Effector memory CD8-positive, alpha-beta T cell (primary cell): ENCODE measurements around the gene FOXP4.

ENCODE experiments used
- ATAC-seq: fragments of 150-1000 bp; cut with Tn5 transposase; replicated peaks from 2 replicates; pipeline ENCODE4 v1.10.0; 2021; ENCODE audit warnings: mild to moderate bottlenecking, moderate library complexity
- DNase-seq, 3 experiments: peaks; one replicate each; pipeline ENCODE4 v3.0.0; 2021
- H3K27ac Mint-ChIP-seq, 2 donors: one replicate each; pipeline ENCODE4 v1.8.0; 2022; ENCODE audit warnings: mild to moderate bottlenecking in 2 of 2, mixed read lengths in 2 of 2, moderate library complexity in 2 of 2
- H3K27me3 Mint-ChIP-seq, 2 donors: one replicate each; pipeline ENCODE4 v1.8.0; 2022; ENCODE audit warnings: mixed read lengths in 2 of 2
- H3K36me3 Mint-ChIP-seq: one replicate; pipeline ENCODE4 v1.8.0; 2022; ENCODE audit warnings: mild to moderate bottlenecking, moderate library complexity, mixed read lengths; ENCODE audit not compliant: insufficient read depth
- H3K4me1 Mint-ChIP-seq, 2 donors: one replicate each; pipeline ENCODE4 v1.8.0; 2022; ENCODE audit warnings: low read depth in 2 of 2, mixed read lengths in 2 of 2
- H3K4me3 Mint-ChIP-seq, 2 donors: one replicate each; pipeline ENCODE4 v1.8.0; 2022; ENCODE audit warnings: mild to moderate bottlenecking in 2 of 2, mixed read lengths in 2 of 2, moderate library complexity in 2 of 2
- H3K9me3 Mint-ChIP-seq, 2 donors: one replicate each; pipeline ENCODE4 v1.8.0; 2022; ENCODE audit warnings: mixed read lengths in 2 of 2

The FOXP4 gene

GRCh38 chr6:41558033-41558807 lies 12.0 kb downstream of the FOXP4 start:
- Mint-ChIP-seq H3K27ac (no peak overlapping the region), H3K9me3 (no peaks in the 10 kb centered on the region), H3K36me3 (peaks cover 19% of the 10 kb centered on the region), H3K27me3 (no peaks in the 10 kb centered on the region), H3K4me3 (no peak overlapping the region), H3K4me1 (peaks cover 24 to 25% of the 10 kb centered on the region in 2 donors)
- ATAC-seq (no peak), DNase-seq (no peak)

DNA sequence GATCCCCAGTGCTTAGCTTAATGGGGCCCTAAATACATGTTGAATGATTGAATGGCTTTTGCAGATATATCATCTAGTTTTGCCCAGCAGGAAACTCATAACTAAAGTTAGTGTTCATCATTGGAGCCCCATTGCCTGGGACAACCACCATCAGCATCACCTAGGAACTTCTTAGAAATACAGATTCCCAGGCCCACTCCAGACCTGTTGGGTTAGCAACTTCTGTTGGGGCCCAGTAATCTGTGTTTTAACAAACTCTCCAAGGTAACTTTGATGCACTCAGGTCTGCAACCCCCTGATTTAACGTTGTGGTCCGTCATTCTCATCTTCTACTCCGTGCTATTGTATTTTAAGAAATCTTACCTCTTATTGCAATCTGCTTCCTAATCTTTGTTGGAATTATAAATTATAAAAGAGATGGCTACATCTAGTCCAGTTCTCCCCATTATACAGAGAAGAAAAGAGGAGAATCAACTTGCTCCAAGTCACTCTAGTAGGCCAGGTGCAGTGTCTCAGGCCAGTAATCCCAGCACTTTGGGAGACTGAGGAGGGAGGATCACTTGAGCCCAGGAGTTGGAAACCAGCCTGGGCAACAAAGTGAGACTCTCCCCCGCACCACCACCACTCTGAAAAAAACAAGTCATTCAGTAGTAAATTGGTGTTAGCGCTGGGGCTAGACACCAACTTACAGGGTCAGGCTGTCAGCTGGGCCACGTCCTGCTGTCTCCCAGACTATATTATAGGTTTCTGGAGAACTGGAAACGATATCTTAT lies 13.7 kb downstream of the FOXP4 start:
- peak overlapping the region; percentile 94 for H3K27ac Mint-ChIP-seq
- peaks cover 14% of the 10 kb centered on the region for H3K36me3 Mint-ChIP-seq
- no peak for DNase-seq
- H3K9me3 Mint-ChIP-seq = no peaks in the 10 kb centered on the region
- ATAC-seq = no peak
- no peaks in the 10 kb centered on the region for H3K27me3 Mint-ChIP-seq
- peaks cover 24 to 25% of the 10 kb centered on the region in 2 donors for H3K4me1 Mint-ChIP-seq
- peak overlapping the region; percentile 87 to 92 for H3K4me3 Mint-ChIP-seq

DNA sequence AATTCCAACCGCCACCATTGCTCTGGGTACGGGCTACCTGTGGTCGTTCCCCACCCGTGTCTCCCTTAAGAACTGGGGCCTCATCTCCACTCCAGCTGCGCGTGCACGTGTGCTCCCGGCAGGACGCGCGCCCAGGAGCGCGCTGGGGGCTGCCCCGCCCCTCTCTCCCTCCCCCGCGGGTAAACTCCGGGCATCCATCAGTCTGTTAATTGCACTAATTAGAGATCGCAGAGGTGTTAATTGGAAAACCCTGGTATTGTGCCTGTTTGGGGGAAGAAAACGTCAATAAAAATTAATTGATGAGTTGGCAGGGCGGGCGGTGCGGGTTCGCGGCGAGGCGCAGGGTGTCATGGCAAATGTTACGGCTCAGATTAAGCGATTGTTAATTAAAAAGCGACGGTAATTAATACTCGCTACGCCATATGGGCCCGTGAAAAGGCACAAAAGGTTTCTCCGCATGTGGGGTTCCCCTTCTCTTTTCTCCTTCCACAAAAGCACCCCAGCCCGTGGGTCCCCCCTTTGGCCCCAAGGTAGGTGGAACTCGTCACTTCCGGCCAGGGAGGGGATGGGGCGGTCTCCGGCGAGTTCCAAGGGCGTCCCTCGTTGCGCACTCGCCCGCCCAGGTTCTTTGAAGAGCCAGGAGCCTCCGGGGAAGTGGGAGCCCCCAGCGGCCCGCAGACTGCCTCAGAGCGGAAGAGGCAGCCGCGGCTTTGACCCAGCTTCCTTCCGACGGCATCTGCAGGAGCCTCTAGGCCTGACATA lies 14.4 kb downstream of the FOXP4 start:
- H3K4me1 Mint-ChIP-seq = peaks cover 25 to 27% of the 10 kb centered on the region in 2 donors
- DNase-seq (peak; percentile 91 to 94 (median 92)), ATAC-seq (peak; percentile 92)
- peak overlapping the region; percentile 94 for H3K27ac Mint-ChIP-seq
- H3K27me3 Mint-ChIP-seq = no peaks in the 10 kb centered on the region
- peaks cover 17% of the 10 kb centered on the region for H3K36me3 Mint-ChIP-seq
- H3K9me3 Mint-ChIP-seq = no peaks in the 10 kb centered on the region
- H3K4me3 Mint-ChIP-seq = peak overlapping the region; percentile 87 to 92

- Mint-ChIP-seq H3K36me3 (peaks cover 17% of the 10 kb centered on the region), H3K4me1 (peaks cover 20 to 30% of the 10 kb centered on the region in 2 donors), H3K27me3 (no peaks in the 10 kb centered on the region), H3K4me3 (peak overlapping the region; percentile 87 to 92), H3K27ac (peak overlapping the region in 1 of 2 donors; percentile 94), H3K9me3 (no peaks in the 10 kb centered on the region)
- DNase-seq (no peak), ATAC-seq (no peak)
These were observed 15.2 kb downstream of the FOXP4 start for GRCh38 chr6:41561416-41561815.

DNA sequence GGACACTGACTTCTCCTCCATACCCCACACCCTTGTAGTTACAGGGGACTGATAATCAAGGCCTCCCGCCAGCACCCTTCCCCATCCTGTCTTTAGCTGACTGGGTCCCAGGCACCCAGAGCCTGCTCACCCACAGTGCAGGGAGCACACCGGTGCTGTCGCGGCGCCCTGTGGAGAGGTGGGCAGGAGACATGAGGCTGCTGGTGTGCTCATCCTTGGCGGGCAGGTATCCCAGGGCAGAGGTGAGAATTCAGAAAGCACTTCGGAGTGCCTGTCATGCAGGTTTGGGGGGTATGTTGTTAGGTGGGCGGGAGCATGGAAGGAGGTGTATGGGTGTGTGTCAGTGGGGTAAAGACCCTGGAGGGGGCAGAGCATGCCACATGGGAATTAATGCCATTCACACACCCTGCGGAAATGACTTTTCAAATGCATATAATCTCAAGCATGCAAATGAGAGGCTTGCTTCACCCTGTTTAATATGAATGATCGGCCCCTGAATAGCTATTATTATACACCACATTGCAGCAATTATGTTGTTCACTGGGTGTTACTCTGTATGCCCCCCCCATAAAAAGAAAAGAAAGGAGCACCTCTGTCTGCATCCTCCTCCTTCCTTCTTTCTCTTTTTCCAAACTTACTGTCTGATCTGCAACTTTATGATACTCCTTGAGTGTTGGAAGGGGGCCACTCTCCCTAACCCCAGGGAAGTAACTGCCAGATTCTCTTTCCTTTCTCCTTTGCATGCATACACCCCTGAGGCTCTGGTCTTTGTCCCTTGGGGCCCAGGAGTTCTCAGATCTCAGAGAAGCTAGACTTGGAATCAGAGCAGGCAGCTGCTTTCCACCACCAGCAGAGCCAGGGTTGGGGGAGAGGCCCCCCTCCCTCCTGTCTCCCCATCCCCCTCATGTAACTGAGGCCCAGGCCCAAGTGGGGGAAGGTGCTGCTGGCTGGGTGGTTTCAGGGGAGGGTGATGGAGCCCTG lies 16.0 kb downstream of the FOXP4 start:
- DNase-seq (no peak), ATAC-seq (no peak)
- peaks cover 20 to 30% of the 10 kb centered on the region in 2 donors for H3K4me1 Mint-ChIP-seq
- no peaks in the 10 kb centered on the region for H3K27me3 Mint-ChIP-seq
- peaks cover 17% of the 10 kb centered on the region for H3K36me3 Mint-ChIP-seq
- peak overlapping the region; percentile 61 to 84 for H3K27ac Mint-ChIP-seq
- no peak overlapping the region for H3K4me3 Mint-ChIP-seq
- H3K9me3 Mint-ChIP-seq = no peaks in the 10 kb centered on the region

GRCh38 chr6:41563060-41563776 lies 17.0 kb downstream of the FOXP4 start:
- no peak for DNase-seq
- peaks cover 17% of the 10 kb centered on the region for H3K36me3 Mint-ChIP-seq
- no peaks in the 10 kb centered on the region for H3K9me3 Mint-ChIP-seq
- H3K4me1 Mint-ChIP-seq = peaks cover 20 to 30% of the 10 kb centered on the region in 2 donors
- peak overlapping the region in 1 of 2 donors; percentile 84 for H3K27ac Mint-ChIP-seq
- no peaks in the 10 kb centered on the region for H3K27me3 Mint-ChIP-seq
- no peak overlapping the region for H3K4me3 Mint-ChIP-seq
- no peak for ATAC-seq

GRCh38 chr6:41564448-41565142 lies 18.4 kb downstream of the FOXP4 start:
- H3K4me1 Mint-ChIP-seq = peaks cover 20 to 31% of the 10 kb centered on the region in 2 donors
- no peak for DNase-seq
- ATAC-seq = no peak
- peaks cover 17% of the 10 kb centered on the region for H3K36me3 Mint-ChIP-seq
- H3K27me3 Mint-ChIP-seq = no peaks in the 10 kb centered on the region
- H3K4me3 Mint-ChIP-seq = no peak overlapping the region
- H3K27ac Mint-ChIP-seq = no peak overlapping the region
- no peaks in the 10 kb centered on the region for H3K9me3 Mint-ChIP-seq

- H3K4me1 Mint-ChIP-seq = peaks cover 10 to 23% of the 10 kb centered on the region in 2 donors
- no peaks in the 10 kb centered on the region for H3K9me3 Mint-ChIP-seq
- no peak overlapping the region for H3K4me3 Mint-ChIP-seq
- H3K36me3 Mint-ChIP-seq = peaks cover 14% of the 10 kb centered on the region
- no peak overlapping the region for H3K27ac Mint-ChIP-seq
- no peaks in the 10 kb centered on the region for H3K27me3 Mint-ChIP-seq
- DNase-seq = no peak
- no peak for ATAC-seq
These were observed 19.5 kb downstream of the FOXP4 start for GRCh38 chr6:41565701-41566100.

GRCh38 chr6:41566961-41567360 lies 20.8 kb downstream of the FOXP4 start:
- no peak overlapping the region for H3K4me3 Mint-ChIP-seq

DNA sequence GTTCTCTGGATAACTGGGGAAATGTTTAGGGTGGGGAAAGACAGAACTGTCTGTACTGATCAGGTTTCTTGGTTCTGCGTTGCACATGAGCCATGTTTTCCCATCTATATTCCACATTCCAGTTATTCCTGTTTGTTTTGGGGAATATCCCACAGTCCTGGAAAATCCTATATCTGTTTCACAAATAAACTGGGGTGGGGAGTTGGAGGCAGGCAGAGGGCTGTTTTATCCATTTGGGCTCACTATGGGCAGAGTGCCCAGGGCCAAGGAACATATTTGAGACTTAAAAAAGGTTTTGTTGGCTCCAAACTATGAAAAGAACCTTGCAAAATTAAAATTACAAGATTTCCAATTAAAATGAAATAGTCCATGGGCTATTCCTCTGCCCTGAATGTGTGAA lies 21.5 kb downstream of the FOXP4 start:
- DNase-seq (no peak), ATAC-seq (no peak)
- no peak overlapping the region for H3K4me3 Mint-ChIP-seq
- H3K4me1 Mint-ChIP-seq = peaks cover 3 to 18% of the 10 kb centered on the region in 2 donors
- H3K9me3 Mint-ChIP-seq = no peaks in the 10 kb centered on the region
- peaks cover 10% of the 10 kb centered on the region for H3K36me3 Mint-ChIP-seq
- H3K27me3 Mint-ChIP-seq = no peaks in the 10 kb centered on the region
- H3K27ac Mint-ChIP-seq = no peak overlapping the region

More at GRCh38 chr6:41566961-41567360, 20.8 kb downstream of the FOXP4 start:
- ATAC-seq (no peak), DNase-seq (no peak)
- Mint-ChIP-seq H3K36me3 (peaks cover 11% of the 10 kb centered on the region), H3K9me3 (no peaks in the 10 kb centered on the region), H3K27ac (no peak overlapping the region), H3K27me3 (no peaks in the 10 kb centered on the region), H3K4me1 (peaks cover 3 to 19% of the 10 kb centered on the region in 2 donors)

GRCh38 chr6:41568202-41568584 lies 22.0 kb downstream of the FOXP4 start:
- DNase-seq (no peak), ATAC-seq (no peak)
- peaks cover 3 to 18% of the 10 kb centered on the region in 2 donors for H3K4me1 Mint-ChIP-seq
- no peak overlapping the region for H3K27ac Mint-ChIP-seq
- no peak overlapping the region for H3K4me3 Mint-ChIP-seq
- H3K36me3 Mint-ChIP-seq = peaks cover 7% of the 10 kb centered on the region
- no peaks in the 10 kb centered on the region for H3K27me3 Mint-ChIP-seq
- no peaks in the 10 kb centered on the region for H3K9me3 Mint-ChIP-seq
